ENCODE results near the gene TRPC4AP.

Gene TRPC4AP

GRCh38 chr20:35004051-35004725, 88.4 kb downstream of the TRPC4AP start:
- no peaks in the 10 kb centered on the region for H3K27me3 ChIP-seq (ENCODE audit: insufficient read depth, insufficient read length)
- no peaks in the 10 kb centered on the region for H3K4me1 ChIP-seq (ENCODE audit: insufficient read depth, insufficient read length)
- peaks cover 100% of the 10 kb centered on the region for H3K36me3 ChIP-seq (ENCODE audit: insufficient read depth, insufficient read length, low read length)
- TF ChIP-seq SUZ12 (IDR thresholded peaks at IDR 0.05; ENCODE audit: extremely low read depth, insufficient read depth, insufficient read length) (no peak), ZNF274 (IDR thresholded peaks at IDR 0.05; ENCODE audit: low read depth, low read length) (no peak), YY1 (IDR thresholded peaks at IDR 0.05; ENCODE audit: insufficient read depth, insufficient read length) (no peak)
- no peak for DNase-seq (ENCODE audit: low read depth, low spot score)
- no peak overlapping the region for H3K4me3 ChIP-seq (ENCODE audit: insufficient read length, low read depth)
- no peak overlapping the region for H3K9ac ChIP-seq (ENCODE audit: insufficient read length, low read depth)
- no peaks in the 10 kb centered on the region for H3K9me3 ChIP-seq (ENCODE audit: insufficient read depth, low read length)

GRCh38 chr20:35003211-35004031, 89.2 kb downstream of the TRPC4AP start:
- no peak for TF ChIP-seq SUZ12 (IDR thresholded peaks at IDR 0.05; ENCODE audit: extremely low read depth, insufficient read depth, insufficient read length)
- no peak for TF ChIP-seq YY1 (IDR thresholded peaks at IDR 0.05; ENCODE audit: insufficient read depth, insufficient read length)
- TF ChIP-seq ZNF274 (IDR thresholded peaks at IDR 0.05; ENCODE audit: low read depth, low read length) = no peak
- Histone ChIP-seq H3K4me3 (ENCODE audit: insufficient read length, low read depth) (no peak overlapping the region), H3K9me3 (ENCODE audit: insufficient read depth, low read length) (no peaks in the 10 kb centered on the region), H3K9ac (ENCODE audit: insufficient read length, low read depth) (no peak overlapping the region), H3K27me3 (ENCODE audit: insufficient read depth, insufficient read length) (no peaks in the 10 kb centered on the region), H3K36me3 (ENCODE audit: insufficient read depth, insufficient read length, low read length) (peaks cover 100% of the 10 kb centered on the region), H3K4me1 (ENCODE audit: insufficient read depth, insufficient read length) (peaks cover 4% of the 10 kb centered on the region)
- no peak for DNase-seq (ENCODE audit: low read depth, low spot score)

GRCh38 chr20:35002426-35003210, 90.0 kb downstream of the TRPC4AP start:
- TF ChIP-seq ZNF274 (IDR thresholded peaks at IDR 0.05; ENCODE audit: low read depth, low read length) (no peak), SUZ12 (IDR thresholded peaks at IDR 0.05; ENCODE audit: extremely low read depth, insufficient read depth, insufficient read length) (no peak), YY1 (IDR thresholded peaks at IDR 0.05; ENCODE audit: insufficient read depth, insufficient read length) (no peak)
- no peak overlapping the region for H3K4me3 ChIP-seq (ENCODE audit: insufficient read length, low read depth)
- H3K4me1 ChIP-seq (ENCODE audit: insufficient read depth, insufficient read length) = peaks cover 10% of the 10 kb centered on the region
- H3K36me3 ChIP-seq (ENCODE audit: insufficient read depth, insufficient read length, low read length) = peaks cover 100% of the 10 kb centered on the region
- no peaks in the 10 kb centered on the region for H3K27me3 ChIP-seq (ENCODE audit: insufficient read depth, insufficient read length)
- DNase-seq (ENCODE audit: low read depth, low spot score) = no peak
- H3K9me3 ChIP-seq (ENCODE audit: insufficient read depth, low read length) = no peaks in the 10 kb centered on the region
- no peak overlapping the region for H3K9ac ChIP-seq (ENCODE audit: insufficient read length, low read depth)

DNA sequence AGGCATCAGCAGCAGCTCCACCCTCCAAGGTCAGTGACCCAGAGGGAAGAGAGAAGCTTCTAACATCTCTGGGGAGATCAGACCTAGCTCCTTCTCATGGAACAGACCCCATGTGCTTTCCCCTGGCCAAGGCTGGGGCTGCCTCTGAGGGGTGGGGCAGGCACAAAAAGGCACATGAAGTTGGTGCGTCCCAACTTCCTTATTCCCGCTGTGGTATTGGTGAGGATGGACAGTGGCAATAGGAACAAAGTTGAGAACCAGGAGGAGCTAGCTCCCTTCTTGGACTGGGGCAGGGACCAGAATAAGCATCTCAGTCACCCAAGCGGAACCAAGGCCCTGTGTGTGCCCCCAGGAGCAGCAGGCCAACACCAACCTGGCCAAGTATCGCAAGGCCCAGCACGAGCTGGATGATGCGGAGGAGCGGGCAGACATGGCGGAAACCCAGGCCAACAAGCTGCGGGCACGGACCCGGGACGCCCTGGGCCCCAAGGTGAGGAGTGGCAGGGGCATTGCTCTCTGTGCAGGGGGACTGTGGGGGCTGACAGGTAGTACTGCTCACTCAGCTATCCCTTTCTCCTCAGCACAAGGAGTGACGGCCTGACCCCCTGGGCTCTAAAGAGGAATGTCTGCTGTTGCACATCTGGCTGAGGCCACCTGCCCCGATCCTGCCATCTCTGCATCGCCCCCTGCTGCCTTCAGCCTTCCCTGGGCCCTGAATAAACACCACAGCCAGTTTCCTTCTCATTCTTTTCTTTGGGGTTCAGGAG, 90.8 kb downstream of the TRPC4AP start:
- Histone ChIP-seq H3K27me3 (ENCODE audit: insufficient read depth, insufficient read length) (no peaks in the 10 kb centered on the region), H3K9ac (ENCODE audit: insufficient read length, low read depth) (no peak overlapping the region), H3K4me1 (ENCODE audit: insufficient read depth, insufficient read length) (peaks cover 10% of the 10 kb centered on the region), H3K9me3 (ENCODE audit: insufficient read depth, low read length) (no peaks in the 10 kb centered on the region), H3K36me3 (ENCODE audit: insufficient read depth, insufficient read length, low read length) (peaks cover 99% of the 10 kb centered on the region), H3K4me3 (ENCODE audit: insufficient read length, low read depth) (no peak overlapping the region)
- no peak for DNase-seq (ENCODE audit: low read depth, low spot score)
- TF ChIP-seq ZNF274 (IDR thresholded peaks at IDR 0.05; ENCODE audit: low read depth, low read length) = no peak
- TF ChIP-seq SUZ12 (IDR thresholded peaks at IDR 0.05; ENCODE audit: extremely low read depth, insufficient read depth, insufficient read length) = no peak
- no peak for TF ChIP-seq YY1 (IDR thresholded peaks at IDR 0.05; ENCODE audit: insufficient read depth, insufficient read length)

GRCh38 chr20:35000922-35001595, 91.5 kb downstream of the TRPC4AP start:
- Histone ChIP-seq H3K9me3 (ENCODE audit: insufficient read depth, low read length) (no peaks in the 10 kb centered on the region), H3K4me1 (ENCODE audit: insufficient read depth, insufficient read length) (peaks cover 10% of the 10 kb centered on the region), H3K36me3 (ENCODE audit: insufficient read depth, insufficient read length, low read length) (peaks cover 98% of the 10 kb centered on the region), H3K9ac (ENCODE audit: insufficient read length, low read depth) (no peak overlapping the region), H3K27me3 (ENCODE audit: insufficient read depth, insufficient read length) (no peaks in the 10 kb centered on the region), H3K4me3 (ENCODE audit: insufficient read length, low read depth) (no peak overlapping the region)
- DNase-seq (ENCODE audit: low read depth, low spot score) = no peak
- TF ChIP-seq YY1 (IDR thresholded peaks at IDR 0.05; ENCODE audit: insufficient read depth, insufficient read length) (no peak), ZNF274 (IDR thresholded peaks at IDR 0.05; ENCODE audit: low read depth, low read length) (no peak), SUZ12 (IDR thresholded peaks at IDR 0.05; ENCODE audit: extremely low read depth, insufficient read depth, insufficient read length) (no peak)

GRCh38 chr20:35000311-35000921, 92.2 kb downstream of the TRPC4AP start:
- peaks cover 98% of the 10 kb centered on the region for H3K36me3 ChIP-seq (ENCODE audit: insufficient read depth, insufficient read length, low read length)
- no peak for DNase-seq (ENCODE audit: low read depth, low spot score)
- H3K9ac ChIP-seq (ENCODE audit: insufficient read length, low read depth) = no peak overlapping the region
- H3K9me3 ChIP-seq (ENCODE audit: insufficient read depth, low read length) = no peaks in the 10 kb centered on the region
- no peak overlapping the region for H3K4me3 ChIP-seq (ENCODE audit: insufficient read length, low read depth)
- H3K27me3 ChIP-seq (ENCODE audit: insufficient read depth, insufficient read length) = no peaks in the 10 kb centered on the region
- TF ChIP-seq YY1 (IDR thresholded peaks at IDR 0.05; ENCODE audit: insufficient read depth, insufficient read length) (no peak), ZNF274 (IDR thresholded peaks at IDR 0.05; ENCODE audit: low read depth, low read length) (no peak), SUZ12 (IDR thresholded peaks at IDR 0.05; ENCODE audit: extremely low read depth, insufficient read depth, insufficient read length) (no peak)
- peaks cover 10% of the 10 kb centered on the region for H3K4me1 ChIP-seq (ENCODE audit: insufficient read depth, insufficient read length)

All from NT2/D1 (cell line).